Breast epithelium (tissue), 4 donors: Measurements from ENCODE around the gene LYL1. TPM values are rescaled to one million over a fixed set of nuclear protein-coding genes. Genes with fewer than 3 reads are reported as not detected.

ENCODE experiments used
- DNase-seq, 2 donors: peaks; one replicate each; pipeline ENCODE4 v3.0.0-alpha.2; 2019; ENCODE audit warnings: low spot score in 2 of 2
- H3K27ac ChIP-seq, 2 donors: fragments of 200-600 bp; sonication (generic) in 1 of 2; one replicate each; pipeline ENCODE4 v1.5.1; 2016 to 2019; ENCODE audit warnings: mild to moderate bottlenecking in 1 of 2
- H3K27me3 ChIP-seq, 2 donors: fragments of 200-600 bp; sonication (generic) in 1 of 2; one replicate each; pipeline versions ENCODE4 v1.5.1 to v1.6.0; 2017 to 2019; ENCODE audit warnings: control low read depth in 1 of 2, mild to moderate bottlenecking in 1 of 2
- H3K36me3 ChIP-seq: fragments of 200-600 bp; one replicate; pipeline ENCODE4 v1.5.1; 2019
- H3K4me1 ChIP-seq, 2 donors: fragments of 200-600 bp; sonication (generic); one replicate each; pipeline ENCODE4 v1.5.1; 2016 to 2019; ENCODE audit warnings: control low read depth in 1 of 2
- H3K4me3 ChIP-seq, 3 donors: fragments of 200-600 bp; sonication (generic); 1 replicate in 2 of 3; 2 replicates in 1 of 3; pipeline ENCODE4 v1.5.1; 2016 to 2019; ENCODE audit warnings: mild to moderate bottlenecking in 3 of 3, moderate library complexity in 2 of 3
- H3K9me3 ChIP-seq, 2 donors: fragments of 200-600 bp; sonication (generic) in 1 of 2; one replicate each; pipeline ENCODE4 v1.5.1; 2016 to 2019; ENCODE audit warnings: control low read depth in 1 of 2
- CTCF ChIP-seq, 3 donors: fragments of 450-650 bp; IDR thresholded peaks; one replicate each; pipeline ENCODE4 v1.5.1; 2016 to 2017; ENCODE audit warnings: antibody characterized with exemption in 3 of 3, mild to moderate bottlenecking in 3 of 3, moderate library complexity in 3 of 3
- POLR2A ChIP-seq: fragments of 450-650 bp; IDR thresholded peaks from one replicate; pipeline ENCODE4 v1.6.1; 2016; ENCODE audit warnings: antibody characterized with exemption, mild to moderate bottlenecking, moderate library complexity
- POLR2AphosphoS5 ChIP-seq, 3 donors: sonication (generic); formaldehyde crosslinking; IDR thresholded peaks; one replicate each; pipeline ENCODE4 v1.6.1; 2017; ENCODE audit warnings: antibody characterized with exemption in 3 of 3
- intact Hi-C: fragments of 100-400 bp; cut with DNase I; formaldehyde crosslinking; loops from one replicate; pipeline ENCODE4 v1.15.1; 2023; ENCODE audit warnings: low total_unique reads
- total RNA-seq, 3 donors: library from RNA; depleted of rRNA; stranded (reverse); fragments of >200 nt; gene quantifications; one replicate each; pipeline ENCODE4 v1.1.0, GENCODE V29; 2016

LYL1 gene
- total RNA-seq, result 10 to 100 TPM in 1 of 3 donors, 1 to 10 TPM in 2; 7.0 to 21.0 (median 9.2) TPM

- Histone ChIP-seq H3K9me3 (no peaks in the 10 kb centered on the region), H3K27me3 (no peaks in the 10 kb centered on the region), H3K27ac (peak within 1 kb of the TSS; percentile 62 to 76), H3K4me1 (peaks cover 0 to 4% of the 10 kb centered on the region in 2 donors), H3K4me3 (peak within 1 kb of the TSS; percentile 41 to 59 (median 52)), H3K36me3 (no peaks in the 10 kb centered on the region)
- no peak for DNase-seq
- TF ChIP-seq CTCF (IDR thresholded peaks at IDR 0.05), result no peak
- peak in 2 of 3 donors; percentile 39 to 87 for TF ChIP-seq POLR2AphosphoS5 (IDR thresholded peaks at IDR 0.05)
- intact Hi-C loops, result no loop called here
Measured at GRCh38 chr19:13102666-13103580, at the start of gene LYL1. Gene LYL1, minus strand, starts transcription at chr19:13102858. Its CDS starts 1,687 bp downstream, at chr19:13101171.

- intact Hi-C loops, result no loop called here
- peak; percentile 98 to 99 for DNase-seq
- Histone ChIP-seq H3K27ac (peak overlapping the region; percentile 99 to 100), H3K9me3 (no peaks in the 10 kb centered on the region), H3K36me3 (no peaks in the 10 kb centered on the region), H3K27me3 (no peaks in the 10 kb centered on the region), H3K4me1 (peaks cover 5 to 9% of the 10 kb centered on the region in 2 donors), H3K4me3 (peak overlapping the region; percentile 72 to 84 (median 77))
- TF ChIP-seq POLR2AphosphoS5 (IDR thresholded peaks at IDR 0.05) (peak; percentile 89 to 97 (median 93)), POLR2A (peak; percentile 89), CTCF (IDR thresholded peaks at IDR 0.05) (peak in 2 of 3 donors; percentile 23 to 25)
Measured at GRCh38 chr19:13151605-13152355, 49.1 kb upstream of the LYL1 start.

- peak in 1 of 2 donors; percentile 48 for DNase-seq
Measured at GRCh38 chr19:13150931-13151604, 48.4 kb upstream of the LYL1 start.

GRCh38 chr19:13150187-13150930 is 47.7 kb upstream of the LYL1 start, which contains the start of the genes IER2 and STX10:
Gene IER2, plus strand, starts transcription at chr19:13150411. Its CDS starts 2,776 bp downstream, at chr19:13153187.
Gene STX10, minus strand, starts transcription at chr19:13150375. Its CDS starts 202 bp downstream, at chr19:13150173.
- intact Hi-C loops, result no loop called here
- TF ChIP-seq POLR2AphosphoS5 (IDR thresholded peaks at IDR 0.05) (peak; percentile 94 to 97 (median 96)), CTCF (IDR thresholded peaks at IDR 0.05) (peak; percentile 35 to 71 (median 40)), POLR2A (peak; percentile 82)
- no peaks in the 10 kb centered on the region for H3K9me3 ChIP-seq
- no peaks in the 10 kb centered on the region for H3K27me3 ChIP-seq
- peaks cover 3 to 5% of the 10 kb centered on the region in 2 donors for H3K4me1 ChIP-seq
- H3K36me3 ChIP-seq, result no peaks in the 10 kb centered on the region
- DNase-seq, result peak; percentile 97
- peak within 1 kb of the TSS; percentile 99 to 100 for H3K27ac ChIP-seq
- peak within 1 kb of the TSS; percentile 72 to 84 (median 77) for H3K4me3 ChIP-seq

More at GRCh38 chr19:13150931-13151604, 48.4 kb upstream of the LYL1 start:
- H3K4me3 ChIP-seq, result peak overlapping the region; percentile 72 to 84 (median 77)
- TF ChIP-seq POLR2AphosphoS5 (IDR thresholded peaks at IDR 0.05) (no peak), POLR2A (no peak), CTCF (IDR thresholded peaks at IDR 0.05) (no peak)
- peak overlapping the region; percentile 99 to 100 for H3K27ac ChIP-seq
- intact Hi-C loops, result no loop called here
- no peaks in the 10 kb centered on the region for H3K36me3 ChIP-seq
- no peaks in the 10 kb centered on the region for H3K9me3 ChIP-seq
- peaks cover 5 to 6% of the 10 kb centered on the region in 2 donors for H3K4me1 ChIP-seq
- H3K27me3 ChIP-seq, result no peaks in the 10 kb centered on the region
